CD4-positive, alpha-beta T cell (primary cell): ENCODE results near the gene PLA2G2D. TPM values are rescaled to one million over a fixed set of nuclear protein-coding genes. Genes with fewer than 3 reads are reported as not detected.

ENCODE experiments used
- ATAC-seq: fragments of 200-7000 bp; cut with Tn5 transposase; one replicate; pipeline ENCODE4 v1.10.0; 2022; ENCODE audit warnings: mild to moderate bottlenecking; ENCODE audit not compliant: poor library complexity
- CTCF ChIA-PET: fragments of 350-600 bp; sonication (Branson Sonifier 250); formaldehyde crosslinking; loops from one replicate; lab custom pipeline; 2021; ENCODE audit warnings: antibody characterized with exemption, inconsistent platforms; lab: Charles Lee
- POLR2A ChIA-PET: fragments of 350-600 bp; sonication (Branson Sonifier 250); formaldehyde crosslinking; loops from one replicate; lab custom pipeline; 2021; ENCODE audit warnings: antibody characterized with exemption, inconsistent platforms; lab: Charles Lee
- DNase-seq, 14 experiments: peaks; one replicate each; pipeline ENCODE4 v3.0.0-alpha.2; 2013 to 2020; ENCODE audit warnings: mixed read lengths in 2 of 14
- H3K27ac ChIP-seq, 2 donors: one replicate each; pipeline versions ENCODE4 v1.5.1 to v1.7.0; 2013; ENCODE audit warnings: low read length in 2 of 2, low read depth in 1 of 2, mild to moderate bottlenecking in 1 of 2
- H3K27me3 ChIP-seq, 2 experiments: 1 replicate in 1 of 2; 2 replicates in 1 of 2; pipeline versions ENCODE4 v1.6.1 to v1.7.0; 2013; ENCODE audit warnings: low read length in 2 of 2, control low read depth in 1 of 2, mild to moderate bottlenecking in 1 of 2, moderate library complexity in 1 of 2; ENCODE audit not compliant: insufficient read depth in 2 of 2, control insufficient read depth in 1 of 2
- H3K36me3 ChIP-seq: one replicate; pipeline ENCODE4 v1.6.1; 2013; ENCODE audit warnings: low read length, control low read depth; ENCODE audit not compliant: insufficient read depth
- H3K4me1 ChIP-seq: one replicate; pipeline ENCODE4 v1.6.1; 2013; ENCODE audit warnings: low read length, control low read depth; ENCODE audit not compliant: insufficient read depth
- H3K4me3 ChIP-seq: one replicate; pipeline ENCODE4 v1.5.1; 2013; ENCODE audit warnings: mild to moderate bottlenecking, low read length, moderate library complexity
- H3K9me3 ChIP-seq, 2 experiments: 1 replicate in 1 of 2; 2 replicates in 1 of 2; pipeline versions ENCODE4 v1.6.1 to v1.7.0; 2013; ENCODE audit warnings: low read length in 2 of 2, mild to moderate bottlenecking in 2 of 2, control low read depth in 1 of 2, moderate library complexity in 1 of 2; ENCODE audit not compliant: control insufficient read depth in 1 of 2, insufficient read depth in 1 of 2
- H3K27ac Mint-ChIP-seq: one replicate; pipeline ENCODE4 v1.8.0; 2020; ENCODE audit warnings: mixed read lengths
- H3K27me3 Mint-ChIP-seq: one replicate; pipeline ENCODE4 v1.8.0; 2021; ENCODE audit warnings: mixed read lengths
- H3K36me3 Mint-ChIP-seq: one replicate; pipeline ENCODE4 v1.8.0; 2021; ENCODE audit warnings: low read depth, mixed read lengths
- H3K4me1 Mint-ChIP-seq: one replicate; pipeline ENCODE4 v1.8.0; 2021; ENCODE audit warnings: low read depth, mixed read lengths
- H3K4me3 Mint-ChIP-seq: one replicate; pipeline ENCODE4 v1.8.0; 2020; ENCODE audit warnings: mild to moderate bottlenecking, mixed read lengths
- H3K9me3 Mint-ChIP-seq: one replicate; pipeline ENCODE4 v1.8.0; 2020; ENCODE audit warnings: mixed read lengths
- CTCF ChIP-seq: fragments of 200-600 bp; IDR thresholded peaks from one replicate; pipeline ENCODE4 v1.8.0; 2022; ENCODE audit warnings: antibody characterized with exemption, mild to moderate bottlenecking
- intact Hi-C, 2 experiments: fragments of 100-400 bp; cut with DNase I in 1 of 2; cut with micrococcal nuclease in 1 of 2; formaldehyde crosslinking; loops; one replicate each; pipeline versions ENCODE4 v1.15.1 to v1.9.0; 2023 to 2025; cut with DNase I, micrococcal nuclease
- total RNA-seq, 174 experiments: library from RNA in 2 of 174; stranded (reverse) in 2 of 174; gene quantifications; one replicate each; pipeline ENCODE4 v1.2.3 and lab custom pipeline; 2021 to 2026

PLA2G2D gene
- total RNA-seq, 2 experiments from 2014 or later: not detected

GRCh38 chr1:20160034-20160433 is 40.7 kb upstream of the PLA2G2D start:
- no peak overlapping the region for H3K4me3 Mint-ChIP-seq
- ATAC-seq: no peak

GRCh38 chr1:20158358-20159070 is 39.2 kb upstream of the PLA2G2D start:
- POLR2A ChIA-PET: no interaction called here
- Histone ChIP-seq H3K9me3 (peaks cover 31 to 37% of the 10 kb centered on the region in 2 experiments), H3K4me1 (peaks cover 10% of the 10 kb centered on the region), H3K4me3 (no peak overlapping the region), H3K27ac (no peak overlapping the region), H3K27me3 (no peaks in the 10 kb centered on the region), H3K36me3 (no peaks in the 10 kb centered on the region)
- no peak for TF ChIP-seq CTCF
- no peak for ATAC-seq
- Mint-ChIP-seq H3K27ac (no peak overlapping the region), H3K9me3 (peaks cover 7% of the 10 kb centered on the region), H3K27me3 (no peaks in the 10 kb centered on the region), H3K4me3 (no peak overlapping the region), H3K4me1 (peaks cover 7% of the 10 kb centered on the region), H3K36me3 (peaks cover 13% of the 10 kb centered on the region)
- intact Hi-C loops: loop anchor here in 1 of 2 experiments (10.0 kb wide), 1 partner anchor 394 kb away; no protein-coding TSS in a partner anchor
- CTCF ChIA-PET: no interaction called here
- DNase-seq: peak in 2 of 14 experiments; percentile 10 to 19

More at GRCh38 chr1:20160034-20160433, 40.7 kb upstream of the PLA2G2D start:
- Histone ChIP-seq H3K4me1 (no peaks in the 10 kb centered on the region), H3K9me3 (peaks cover 36 to 53% of the 10 kb centered on the region in 2 experiments), H3K36me3 (no peaks in the 10 kb centered on the region), H3K27ac (no peak overlapping the region), H3K27me3 (no peaks in the 10 kb centered on the region), H3K4me3 (no peak overlapping the region)
- ChIA-PET POLR2A (no interaction called here), CTCF (no interaction called here)
- Mint-ChIP-seq H3K27me3 (no peaks in the 10 kb centered on the region), H3K9me3 (peaks cover 9% of the 10 kb centered on the region), H3K36me3 (peaks cover 19% of the 10 kb centered on the region), H3K4me1 (no peaks in the 10 kb centered on the region), H3K27ac (no peak overlapping the region)
- intact Hi-C loops: no loop called here
- TF ChIP-seq CTCF: no peak
- DNase-seq: no peak

GRCh38 chr1:20154301-20154831 is 35.0 kb upstream of the PLA2G2D start:
- POLR2A ChIA-PET: no interaction called here

More at GRCh38 chr1:20154301-20154831, 35.0 kb upstream of the PLA2G2D start:
- Histone ChIP-seq H3K4me3 (no peak overlapping the region), H3K36me3 (no peaks in the 10 kb centered on the region), H3K27ac (no peak overlapping the region), H3K4me1 (peaks cover 21% of the 10 kb centered on the region), H3K9me3 (peaks cover 5 to 6% of the 10 kb centered on the region in 2 experiments), H3K27me3 (no peaks in the 10 kb centered on the region)
- H3K27ac Mint-ChIP-seq: no peak overlapping the region
- TF ChIP-seq CTCF: no peak
- intact Hi-C loops: loop anchor here (5.0 to 10.0 kb wide), 3 partner anchors 390 to 437 kb away; no protein-coding TSS in a partner anchor
- ATAC-seq (no peak), DNase-seq (peak in 1 of 14 experiments; percentile 18)
- H3K27me3 Mint-ChIP-seq: no peaks in the 10 kb centered on the region
- H3K4me1 Mint-ChIP-seq: peaks cover 12% of the 10 kb centered on the region
- peaks cover 3% of the 10 kb centered on the region for H3K9me3 Mint-ChIP-seq
- CTCF ChIA-PET: no interaction called here
- peak overlapping the region; percentile 39 for H3K4me3 Mint-ChIP-seq
- no peaks in the 10 kb centered on the region for H3K36me3 Mint-ChIP-seq
